DMS53 treated with DMSO at 0.1 percent for 48 hours (cell line): ENCODE measurements around the gene DUS2.
"Not testable (repeated sequence)": the region's sequence is repeated elsewhere in the genome, so short reads cannot be mapped to it uniquely, and the experiment has no call there.

Experiments used
- DNase-seq: peaks from one replicate; lab custom pipeline; 2025; ENCODE audit not compliant: unreplicated experiment; lab: John Stamatoyannopoulos, UW

Gene DUS2

GRCh38 chr16:67998231-67998778 is 24.8 kb upstream of the DUS2 start:
- not testable (repeated sequence) for DNase-seq

GRCh38 chr16:67998779-67999688 is 24.1 kb upstream of the DUS2 start, which contains the start of gene DPEP2:
Gene DPEP2, minus strand, starts transcription at chr16:67999484. Its CDS starts 6,272 bp downstream, at chr16:67993212.
- not testable (repeated sequence) for DNase-seq

- no peak for DNase-seq
These were observed 23.1 kb upstream of the DUS2 start for GRCh38 chr16:67999985-68000384.

GRCh38 chr16:68000450-68000849 is 22.6 kb upstream of the DUS2 start:
- DNase-seq: no peak

GRCh38 chr16:68003031-68003430 is 20.1 kb upstream of the DUS2 start:
- DNase-seq: no peak

- DNase-seq: no peak
These were observed 17.9 kb upstream of the DUS2 start for GRCh38 chr16:68005211-68005610.

- no peak for DNase-seq
These were observed 17.2 kb upstream of the DUS2 start for GRCh38 chr16:68005786-68006286.

GRCh38 chr16:68009157-68009735 is 13.8 kb upstream of the DUS2 start:
- no peak for DNase-seq

GRCh38 chr16:68009872-68010271 is 13.2 kb upstream of the DUS2 start:
- not testable (repeated sequence) for DNase-seq

- DNase-seq: no peak
These were observed 9.6 kb upstream of the DUS2 start for GRCh38 chr16:68013440-68013839.

- DNase-seq: no peak
These were observed 7.4 kb upstream of the DUS2 start, which contains the start of gene DPEP2NB for GRCh38 chr16:68015681-68016080. Gene DPEP2NB, minus strand, starts transcription at chr16:68015911. Its CDS starts 141 bp downstream, at chr16:68015770.

GRCh38 chr16:68019167-68019680 is 3.9 kb upstream of the DUS2 start:
- no peak for DNase-seq

GRCh38 chr16:68021490-68021889 is 1.6 kb upstream of the DUS2 start:
- DNase-seq: no peak

GRCh38 chr16:68022278-68022727 is 781 bp upstream of the DUS2 start:
- no peak for DNase-seq

GRCh38 chr16:68028996-68029395 is 5.9 kb downstream of the DUS2 start:
- no peak for DNase-seq

- not testable (repeated sequence) for DNase-seq
These were observed 7.0 kb downstream of the DUS2 start for GRCh38 chr16:68030108-68030507.

GRCh38 chr16:68031951-68032350 is 8.9 kb downstream of the DUS2 start:
- no peak for DNase-seq

GRCh38 chr16:68033101-68033500 is 10.0 kb downstream of the DUS2 start:
- no peak for DNase-seq

GRCh38 chr16:68035227-68035626 is 12.1 kb downstream of the DUS2 start:
- no peak for DNase-seq

GRCh38 chr16:68037841-68038597 is 14.9 kb downstream of the DUS2 start:
- no peak for DNase-seq
